Measurements from ENCODE around the gene TDP2. TPM values are rescaled to one million over a fixed set of nuclear protein-coding genes. Genes with fewer than 3 reads are reported as not detected.

TDP2 gene
- total and polyA plus RNA-seq, 9 of the 15 experiments (the other 6 are each of a cell fraction or from before 2014, with no cell fraction given), result 27.7 to 60.1 (median 31.8) TPM

DNA sequence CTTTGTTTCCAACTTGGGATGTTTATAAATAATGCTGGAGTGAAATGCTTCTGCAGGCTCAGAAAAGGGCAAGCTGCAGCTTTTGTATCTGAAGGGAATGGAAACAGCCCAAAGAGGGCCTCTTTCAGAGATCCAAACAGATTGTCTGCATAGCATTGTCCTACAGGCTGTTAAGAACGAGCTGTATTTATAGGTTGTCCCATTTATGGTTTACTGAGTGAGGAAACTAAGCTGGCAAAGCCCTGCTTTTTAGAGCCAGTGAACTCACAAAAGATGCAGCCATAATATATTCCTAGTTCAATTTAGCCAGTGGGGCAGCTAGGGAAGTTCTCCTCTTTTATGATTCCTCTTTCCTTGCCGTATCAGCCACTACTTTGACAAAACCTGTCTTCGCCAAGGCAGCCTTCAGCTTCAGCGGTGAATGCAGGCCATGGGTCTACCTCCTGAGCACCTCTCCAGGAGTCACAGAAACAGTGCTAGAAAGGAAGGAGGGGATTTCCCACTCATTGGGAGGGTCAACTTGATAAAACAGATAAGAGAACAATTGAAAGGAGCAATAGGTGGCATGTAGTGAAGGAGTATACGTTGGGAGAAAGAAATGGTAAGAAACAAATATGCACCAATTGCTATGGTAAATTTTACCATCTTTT is 35.7 kb downstream of the TDP2 start:
- Histone ChIP-seq H3K9ac (ENCODE audit: insufficient read depth in 1 of 2, low read depth in 2 of 2, low read length in 2 of 2) (no peak overlapping the region), H3K27me3 (ENCODE audit: control insufficient read depth in 2 of 2, insufficient read depth in 2 of 2, low read length in 2 of 2) (peaks cover 19 to 20% of the 10 kb centered on the region in 2 experiments), H3K36me3 (ENCODE audit: control insufficient read depth, insufficient read depth, low read length) (no peaks in the 10 kb centered on the region), H4K20me1 (replicated peaks; ENCODE audit: control insufficient read depth, insufficient read depth, low read length) (no peaks in the 10 kb centered on the region), H3K9me3 (replicated peaks; ENCODE audit: control insufficient read depth, insufficient read depth, low read depth, low read length) (no peaks in the 10 kb centered on the region), H3K79me2 (ENCODE audit: control insufficient read depth, insufficient read depth, low read length) (no peaks in the 10 kb centered on the region), H3K4me3 (no peak overlapping the region), H3K9me1 (ENCODE audit: control insufficient read depth, insufficient read depth, low read length) (no peaks in the 10 kb centered on the region), H3K27ac (ENCODE audit: extremely low read depth, low read depth, low read length) (no peak overlapping the region), H2AFZ (ENCODE audit: low read depth, low read length) (no peak overlapping the region), H3K4me1 (replicated peaks in 1 of 2; ENCODE audit: control insufficient read depth in 2 of 2, insufficient read depth in 2 of 2, low read length in 2 of 2) (no peaks in the 10 kb centered on the region), H3K4me2 (ENCODE audit: insufficient read depth, low read length) (no peak overlapping the region)
- BruUV-seq (replicated peaks), result no TSS peak
- in situ Hi-C loops (cut with MboI), result no loop called here
- ATAC-seq (no peak), FAIRE-seq (no peak), DNase-seq (ENCODE audit: extremely low read depth in 1 of 4, low spot score in 3 of 4) (no peak)
- WGBS (ENCODE audit: insufficient coverage, low coverage, missing lambda C conversion rate), result 4% methylated on average over 5 of the region's 5 CpGs
- TF ChIP-seq USF1 (CRISPR knock-in tag; IDR thresholded peaks at IDR 0.05) (no peak), BMI1 (IDR thresholded peaks at IDR 0.05; ENCODE audit: low read length) (peak; percentile 10; the same call in 1 of the 2 replicates), CREM (IDR thresholded peaks at IDR 0.05; ENCODE audit: low read depth) (no peak)
- ChIA-PET CTCF (ENCODE audit: low intra/inter-chr PET ratio) (no interaction called here), POLR2A (interaction anchor here (0.5 to 0.8 kb wide), 2 partner anchors 29 to 291 kb away, joined by 3 read pairs; no protein-coding TSS in a partner anchor)
- intact Hi-C loops (cut with micrococcal nuclease), result no loop called here

GRCh38 chr6:24621626-24622289 is 44.9 kb downstream of the TDP2 start:
- no peak for DNase-seq (ENCODE audit: extremely low read depth in 1 of 4, low spot score in 3 of 4)
- Histone ChIP-seq H4K20me1 (replicated peaks; ENCODE audit: control insufficient read depth, insufficient read depth, low read length) (no peaks in the 10 kb centered on the region), H3K4me1 (replicated peaks in 1 of 2; ENCODE audit: control insufficient read depth in 2 of 2, insufficient read depth in 2 of 2, low read length in 2 of 2) (no peaks in the 10 kb centered on the region), H3K9ac (ENCODE audit: insufficient read depth in 1 of 2, low read depth in 2 of 2, low read length in 2 of 2) (no peak overlapping the region), H3K79me2 (ENCODE audit: control insufficient read depth, insufficient read depth, low read length) (no peaks in the 10 kb centered on the region), H3K27me3 (ENCODE audit: control insufficient read depth in 2 of 2, insufficient read depth in 2 of 2, low read length in 2 of 2) (peaks cover 19 to 23% of the 10 kb centered on the region in 2 experiments; a peak in 4 of 5 replicates), H2AFZ (ENCODE audit: low read depth, low read length) (no peak overlapping the region), H3K4me2 (ENCODE audit: insufficient read depth, low read length) (no peak overlapping the region), H3K9me3 (replicated peaks; ENCODE audit: control insufficient read depth, insufficient read depth, low read depth, low read length) (no peaks in the 10 kb centered on the region), H3K9me1 (ENCODE audit: control insufficient read depth, insufficient read depth, low read length) (no peaks in the 10 kb centered on the region), H3K4me3 (no peak overlapping the region), H3K36me3 (ENCODE audit: control insufficient read depth, insufficient read depth, low read length) (no peaks in the 10 kb centered on the region), H3K27ac (ENCODE audit: extremely low read depth, low read depth, low read length) (no peak overlapping the region)
- FAIRE-seq, result no peak
- ChIA-PET CTCF (ENCODE audit: low intra/inter-chr PET ratio) (no interaction called here), POLR2A (interaction anchor here (1.4 to 2.7 kb wide), 3 partner anchors 24 to 44 kb away, joined by 5 to 10 read pairs (median 7); partner anchors contain the start of genes ACOT13, KIAA0319 and TDP2)
- 1% methylated on average over 7 of the region's 7 CpGs for WGBS (ENCODE audit: insufficient coverage, low coverage, missing lambda C conversion rate)
- in situ Hi-C loops (cut with MboI), result no loop called here
- BruUV-seq (replicated peaks), result no TSS peak
- intact Hi-C loops (cut with micrococcal nuclease), result no loop called here
- ATAC-seq, result peak; percentile 64
- no peak for TF ChIP-seq GTF2E2 (tag; IDR thresholded peaks at IDR 0.05)
- TF ChIP-seq E4F1 (CRISPR knock-in tag; IDR thresholded peaks at IDR 0.05; ENCODE audit: borderline replicate concordance), result no peak
- no peak for TF ChIP-seq FOXO4 (CRISPR knock-in tag; IDR thresholded peaks at IDR 0.05)
- TF ChIP-seq GATA2 (CRISPR knock-in tag; IDR thresholded peaks at IDR 0.05), result no peak
